ENCODE results near the gene THSD7B.

THSD7B gene

GRCh38 chr2:137156221-137156844 lies 391.0 kb downstream of the THSD7B start:
- no peak for DNase-seq

- DNase-seq, result no peak
Observed at GRCh38 chr2:137157851-137158250, 392.5 kb downstream of the THSD7B start.

- DNase-seq, result no peak
Observed at GRCh38 chr2:137161250-137161649, 395.9 kb downstream of the THSD7B start.

GRCh38 chr2:137165968-137166367 lies 400.6 kb downstream of the THSD7B start:
- no peak for DNase-seq

- no peak for DNase-seq
Observed at GRCh38 chr2:137167651-137168050, 402.3 kb downstream of the THSD7B start.

- DNase-seq, result no peak
Observed at GRCh38 chr2:137168552-137168951, 403.2 kb downstream of the THSD7B start.

- DNase-seq, result no peak
Observed at GRCh38 chr2:137172162-137172561, 406.8 kb downstream of the THSD7B start.

GRCh38 chr2:137173463-137173862 lies 408.1 kb downstream of the THSD7B start:
- no peak for DNase-seq

GRCh38 chr2:137175246-137175645 lies 409.9 kb downstream of the THSD7B start:
- DNase-seq, result no peak

- peak; percentile 31 to 89 (median 68) for DNase-seq
Observed at GRCh38 chr2:137178951-137179377, 413.6 kb downstream of the THSD7B start.

- no peak for DNase-seq
Observed at GRCh38 chr2:137179542-137179941, 414.2 kb downstream of the THSD7B start.

GRCh38 chr2:137180012-137180411 lies 414.7 kb downstream of the THSD7B start:
- DNase-seq, result no peak

- DNase-seq, result no peak
Observed at GRCh38 chr2:137181370-137181769, 416.0 kb downstream of the THSD7B start.

- no peak for DNase-seq
Observed at GRCh38 chr2:137182071-137182470, 416.7 kb downstream of the THSD7B start.

GRCh38 chr2:137183206-137183898 lies 418.0 kb downstream of the THSD7B start:
- DNase-seq, result no peak

- no peak for DNase-seq
Observed at GRCh38 chr2:137185378-137186078, 420.2 kb downstream of the THSD7B start.

- peak in 2 of 4 experiments; percentile 24 to 52 for DNase-seq
Observed at GRCh38 chr2:137187216-137187615, 421.9 kb downstream of the THSD7B start.

- DNase-seq, result no peak
Observed at GRCh38 chr2:137190411-137191195, 425.3 kb downstream of the THSD7B start.

GRCh38 chr2:137192366-137193310 lies 427.3 kb downstream of the THSD7B start:
- DNase-seq, result no peak

GRCh38 chr2:137193401-137193800 lies 428.1 kb downstream of the THSD7B start:
- no peak for DNase-seq

- DNase-seq, result peak in 1 of 4 experiments; percentile 1
Observed at GRCh38 chr2:137194111-137194510, 428.8 kb downstream of the THSD7B start.

GRCh38 chr2:137199751-137200150 lies 434.4 kb downstream of the THSD7B start:
- no peak for DNase-seq

All from suppressor macrophage (primary cell).